Amygdala (tissue), 56 donors: Measurements from ENCODE around the gene PLEKHG4B.
"Not testable (repeated sequence)": the region's sequence is repeated elsewhere in the genome, so short reads cannot be mapped to it uniquely, and the experiment has no call there.

Experiments
- DNase-seq, 56 donors: peaks; one replicate each; lab custom pipeline; 2025; lab: John Stamatoyannopoulos, UW

Gene PLEKHG4B

GRCh38 chr5:91556-92263 lies at the start of gene PLEKHG4B:
Gene PLEKHG4B, plus strand, starts transcription at chr5:92168. Its CDS starts 64 bp downstream, at chr5:92232.
- DNase-seq: no peak

GRCh38 chr5:42250-42649 lies 49.7 kb upstream of the PLEKHG4B start:
- no peak for DNase-seq

- DNase-seq: no peak
These were observed 43.8 kb upstream of the PLEKHG4B start for GRCh38 chr5:48192-48591.

- peak in 15 of 56 donors; percentile 16 to 60 (median 32) for DNase-seq
These were observed 42.4 kb upstream of the PLEKHG4B start for GRCh38 chr5:49530-49929.

- no peak for DNase-seq
These were observed 41.9 kb upstream of the PLEKHG4B start for GRCh38 chr5:49953-50544.

GRCh38 chr5:50724-51499 lies 41.1 kb upstream of the PLEKHG4B start:
- no peak for DNase-seq

DNA sequence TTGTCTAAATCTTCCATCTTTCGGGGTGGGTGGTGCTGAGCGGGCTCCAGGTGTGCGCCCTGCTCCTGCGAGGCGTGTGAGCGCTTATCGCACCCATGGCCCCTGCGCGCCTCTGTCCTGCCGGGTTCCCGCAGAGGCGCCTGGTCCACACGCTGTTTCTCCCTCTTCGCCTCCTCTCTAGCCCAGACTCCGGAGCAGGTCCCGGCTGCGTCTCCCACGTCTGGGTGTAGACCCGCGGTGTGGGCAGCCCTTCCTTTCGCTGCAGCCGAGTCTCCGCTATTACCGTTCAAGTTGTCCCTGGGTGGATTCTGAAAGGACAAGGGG lies 40.5 kb upstream of the PLEKHG4B start:
- no peak for DNase-seq

- DNase-seq: peak in 1 of 56 donors; percentile 52
These were observed 38.4 kb upstream of the PLEKHG4B start for GRCh38 chr5:53381-54174.

- DNase-seq: no peak
These were observed 37.7 kb upstream of the PLEKHG4B start for GRCh38 chr5:54175-54730.

- no peak for DNase-seq
These were observed 36.9 kb upstream of the PLEKHG4B start for GRCh38 chr5:54876-55569.

GRCh38 chr5:56561-57290 lies 35.2 kb upstream of the PLEKHG4B start:
- DNase-seq: no peak

- not testable (repeated sequence) for DNase-seq
These were observed 31.7 kb upstream of the PLEKHG4B start for GRCh38 chr5:60250-60649.

DNA sequence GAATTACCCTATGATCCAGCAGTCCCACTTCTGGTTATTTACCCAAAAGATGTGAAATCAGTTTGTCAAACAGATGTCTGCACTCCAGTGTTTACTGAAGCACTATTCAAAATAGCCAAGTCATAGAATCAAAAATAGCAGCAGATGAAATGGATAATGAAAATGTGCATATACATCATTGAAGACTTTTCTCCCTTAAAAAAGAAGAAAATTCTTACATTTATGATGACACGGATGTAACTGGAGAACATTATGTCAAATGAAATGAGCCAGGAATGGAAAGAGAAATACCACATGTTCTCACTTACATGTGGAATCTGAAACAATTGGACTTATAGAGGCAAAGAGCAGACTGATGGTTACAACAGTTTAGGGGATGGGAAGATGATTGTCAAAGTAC lies 21.5 kb upstream of the PLEKHG4B start:
- no peak for DNase-seq

DNA sequence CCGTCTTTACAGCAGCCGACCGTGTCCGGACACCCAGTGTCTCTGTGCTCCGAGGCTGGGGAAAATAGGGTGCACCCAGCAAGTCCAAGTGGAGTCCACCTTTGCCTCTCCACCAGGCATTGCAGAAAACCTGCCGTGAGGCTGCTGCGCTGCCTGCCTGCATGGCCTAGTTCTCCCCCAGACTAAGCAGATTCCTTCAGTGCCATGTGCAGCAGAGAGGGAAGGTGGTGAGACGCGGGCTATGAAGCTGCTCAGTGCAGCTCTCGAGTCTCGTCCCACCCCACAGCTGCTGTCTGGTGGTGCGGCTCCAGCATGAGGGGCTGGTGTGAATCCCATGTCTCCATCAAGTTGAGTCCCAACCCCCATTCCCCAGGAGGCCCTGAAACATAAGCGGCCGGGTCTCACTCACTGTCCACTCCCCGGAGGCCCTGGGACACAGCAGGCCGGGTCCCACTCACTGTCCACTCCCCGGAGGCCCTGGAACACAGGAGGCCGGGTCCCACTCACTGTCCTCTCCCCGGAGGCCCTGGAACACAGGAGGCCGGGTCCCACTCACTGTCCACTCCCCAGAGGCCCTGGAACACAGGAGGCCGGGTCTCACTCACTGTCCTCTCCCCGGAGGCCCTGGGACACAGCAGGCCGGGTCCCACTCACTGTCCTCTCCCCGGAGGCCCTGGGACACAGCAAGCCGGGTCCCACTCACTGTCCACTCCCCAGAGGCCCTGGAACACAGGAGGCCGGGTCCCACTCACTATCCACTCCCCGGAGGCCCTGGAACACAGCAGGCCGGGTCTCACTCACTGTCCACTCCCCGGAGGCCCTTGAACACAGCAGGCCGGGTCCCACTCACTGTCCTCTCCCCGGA lies 19.4 kb upstream of the PLEKHG4B start:
- DNase-seq: not testable (repeated sequence)

GRCh38 chr5:73181-73447 lies 18.9 kb upstream of the PLEKHG4B start:
- DNase-seq: not testable (repeated sequence)

DNA sequence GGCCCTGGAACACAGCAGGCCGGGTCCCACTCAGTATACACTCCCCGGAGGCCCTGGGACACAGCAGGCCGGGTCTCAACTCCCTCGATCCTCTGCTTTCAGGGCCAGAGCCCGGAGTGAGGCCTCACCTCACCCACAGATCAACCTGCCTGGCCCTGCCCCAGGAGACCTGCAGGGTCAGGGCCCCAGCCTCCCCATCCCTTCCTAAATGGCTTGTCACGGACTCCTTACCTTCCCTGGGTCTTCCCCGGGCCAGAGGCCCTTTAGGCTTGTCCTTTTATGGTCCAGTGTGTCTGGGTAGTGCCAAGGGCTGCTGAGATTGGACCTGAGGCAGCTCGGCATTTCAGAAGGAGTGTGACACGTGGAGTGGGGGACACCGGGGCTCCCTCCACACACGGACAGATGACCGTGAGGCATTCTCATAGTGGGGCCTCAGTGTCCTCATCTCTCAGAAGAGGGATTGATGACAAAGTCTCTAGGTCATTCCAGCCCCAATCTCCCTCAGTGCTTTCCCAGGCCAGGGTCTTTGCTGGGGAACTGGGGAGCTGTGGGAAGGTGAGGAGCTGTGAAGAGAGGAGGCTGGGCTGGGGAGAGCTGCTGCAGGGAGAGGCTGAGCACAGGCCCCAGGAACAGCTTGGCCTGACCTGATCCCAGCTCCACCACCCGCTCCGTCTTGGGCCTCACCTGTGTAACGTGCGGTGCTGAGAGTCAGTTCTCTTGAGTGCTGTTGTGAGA lies 18.0 kb upstream of the PLEKHG4B start:
- no peak for DNase-seq

- DNase-seq: no peak
These were observed 17.4 kb upstream of the PLEKHG4B start for GRCh38 chr5:74503-75109.
